A549 (cell line): ENCODE data around the gene ATL3. TPM values are rescaled to one million over a fixed set of nuclear protein-coding genes. Genes with fewer than 3 reads are reported as not detected.
A peak's percentile ranks its signal among the peaks of the same experiment; 100 is the strongest.

Experiments used
- ATAC-seq, 2 experiments: fragments of 200-7000 bp in 1 of 2; fragments of >200 bp in 1 of 2; cut with Nextera tagmentation in 1 of 2; cut with Tn5 transposase in 1 of 2; 3 replicates each; pipeline versions ENCODE4 v1.8.0 to v1.9.1; 2018 to 2020; ENCODE audit warnings: mild to moderate bottlenecking in 1 of 2, moderate library complexity in 1 of 2
- CTCF ChIA-PET: fragments of 300-600 bp; sonication (Branson Sonifier 250); formaldehyde crosslinking; extraction: SDS; loops from one replicate; lab custom pipeline; 2021; ENCODE audit warnings: antibody characterized with exemption, inconsistent platforms; lab: Yijun Ruan, JAX
- POLR2A ChIA-PET: fragments of 350-600 bp; formaldehyde crosslinking; extraction: SDS; loops from one replicate; lab custom pipeline; 2021; ENCODE audit warnings: antibody characterized with exemption, inconsistent platforms; lab: Yijun Ruan, JAX
- DNase-seq, 2 experiments: peaks; one replicate each; pipeline versions ENCODE4 v3.0.0 to v3.0.0-alpha.2; 2011 to 2016; ENCODE audit warnings: low read depth in 1 of 2, low spot score in 1 of 2
- FAIRE-seq: peaks from 2 replicates; lab custom pipeline; 2011; peaks lifted over from hg19 to GRCh38; lab: Jason Lieb, UNC
- H3K27ac ChIP-seq, 2 experiments: fragments of >200 bp; sonication (Bioruptor Twin); formaldehyde crosslinking; 3 replicates each; pipeline ENCODE4 v1.5.1; 2016 to 2017
- H3K4me1 ChIP-seq: fragments of >200 bp; sonication (Bioruptor Twin); formaldehyde crosslinking; 3 replicates; pipeline ENCODE4 v1.6.1; 2016
- H3K4me2 ChIP-seq: fragments of >200 bp; sonication (Bioruptor Twin); formaldehyde crosslinking; 3 replicates; pipeline ENCODE4 v1.6.1; 2016
- H3K4me3 ChIP-seq: fragments of >200 bp; sonication (Bioruptor Twin); formaldehyde crosslinking; 3 replicates; pipeline ENCODE4 v1.5.1; 2016
- H3K9me3 ChIP-seq: fragments of >200 bp; sonication (Bioruptor Twin); formaldehyde crosslinking; 3 replicates; pipeline ENCODE4 v1.6.1; 2016
- GATA3 ChIP-seq: IDR thresholded peaks from 2 replicates; pipeline ENCODE4 v1.6.1; 2012; ENCODE audit warnings: borderline replicate concordance
- HOXB13 ChIP-seq: fragments of 250-450 bp; sonication (Bioruptor Pico); IDR thresholded peaks from 2 replicates; pipeline ENCODE4 v1.5.0; 2020; ENCODE audit warnings: low read depth, mild to moderate bottlenecking, moderate library complexity
- JUN ChIP-seq, 2 experiments: fragments of >200 bp; sonication (Bioruptor Twin); formaldehyde crosslinking; IDR thresholded peaks; 2 replicates in 1 of 2; 3 replicates in 1 of 2; pipeline ENCODE4 v1.6.1; 2016 to 2017
- MAX ChIP-seq: IDR thresholded peaks from 2 replicates; pipeline ENCODE4 v1.6.1; 2012
- NPAS2 ChIP-seq: fragments of 250-450 bp; sonication (Bioruptor Pico); IDR thresholded peaks from 2 replicates; pipeline ENCODE4 v1.8.0; 2022; ENCODE audit warnings: mild to moderate bottlenecking, moderate library complexity, borderline replicate concordance
- POLR2A ChIP-seq: IDR thresholded peaks from 2 replicates; pipeline ENCODE4 v1.6.1; 2012; ENCODE audit warnings: mild to moderate bottlenecking, low read length
- RNF2 ChIP-seq: fragments of 200-600 bp; sonication (generic); IDR thresholded peaks from 2 replicates; pipeline ENCODE4 v1.6.1; 2016; ENCODE audit warnings: low read depth, mild to moderate bottlenecking, antibody characterized with exemption, moderate library complexity, borderline replicate concordance
- WGBS: methylation state at CpG from one replicate; pipeline ENCODE4 v1.1.6; 2017; ENCODE audit errors: missing lambda C conversion rate; 5-methylcytosine and 5-hydroxymethylcytosine counted together
- polyA plus RNA-seq, 4 experiments: library from polyadenylated mRNA; depleted of rRNA in 3 of 4; stranded (reverse); fragments of >200 nt; fragmentation: RNase III in 1 of 4; extraction: RNeasy Plus Mini Kit Qiagen cat#74134 plus additional on column Dnase treatment in 1 of 4; gene quantifications; 2 replicates in 3 of 4; 3 replicates in 1 of 4; pipeline ENCODE4 v1.2.3, GENCODE V29; 2011 to 2017
- small RNA-seq, 6 experiments: library from RNA; depleted of rRNA; stranded (forward); fragments of <200 nt; gene quantifications; one replicate each; pipeline ENCODE3, GENCODE V24; 2012

Gene ATL3
- polyA plus RNA-seq, 2 of the 4 experiments (the other 2 are of a cell fraction), result 26.3 to 50.8 TPM

- peak; percentile 7 for FAIRE-seq
- H3K4me1 ChIP-seq, result peaks cover 13% of the 10 kb centered on the region; the same call in 1 of the 3 replicates
- no peak overlapping the region for H3K4me3 ChIP-seq
- peak overlapping the region; percentile 58 for H3K4me2 ChIP-seq
- CTCF ChIA-PET, result interaction anchor here (0.9 to 3.0 kb wide), 4 partner anchors 8 to 96 kb away, joined by 3 to 7 read pairs (median 4); no protein-coding TSS in a partner anchor
- DNase-seq, result no peak
- POLR2A ChIA-PET, result no interaction called here
- WGBS, result 89% methylated on average over 10 of the region's 10 CpGs
- peak; percentile 34 to 63; a peak in 4 of 6 replicates for ATAC-seq
- TF ChIP-seq POLR2A, result no peak
- no peak for TF ChIP-seq JUN (IDR thresholded peaks at IDR 0.05)
- TF ChIP-seq RNF2, result no peak
- no peak for TF ChIP-seq NPAS2
- TF ChIP-seq HOXB13 (CRISPR knock-in tag), result no peak
- TF ChIP-seq GATA3, result no peak
- TF ChIP-seq MAX, result no peak
- H3K27ac ChIP-seq, result peak overlapping the region; percentile 23 to 50; a peak in 4 of 6 replicates
- H3K9me3 ChIP-seq, result peaks cover 3% of the 10 kb centered on the region; the same call in 2 of the 3 replicates
Measured at GRCh38 chr11:63574856-63575602, 96.1 kb downstream of the ATL3 start.

Small RNAs within 50 kb of the gene (small RNA-seq; reads per million reads assigned to genes)
- 0 reads per million in 6 experiments for gene AP000753.3

Other genes starting within 250 kb of the ATL3 start
- gene PLAAT5, start 180.2 kb downstream of the ATL3 start, polyA plus RNA-seq (2011; rRNA removed), result 0.12 and 0.25 TPM in 2 replicates
- gene PLAAT5, start 180.2 kb downstream of the ATL3 start, polyA plus RNA-seq (2017; fragmentation: RNase III; extraction: RNeasy Plus Mini Kit Qiagen cat#74134 plus additional on column Dnase treatment), result 0.04 to 0.08 TPM in 2 of 3 replicates, not detected in the other
- not detected in 2 replicates for gene LGALS12, start 165.3 kb downstream of the ATL3 start, polyA plus RNA-seq (2011; rRNA removed)
- gene LGALS12, start 165.3 kb downstream of the ATL3 start, polyA plus RNA-seq (2017; fragmentation: RNase III; extraction: RNeasy Plus Mini Kit Qiagen cat#74134 plus additional on column Dnase treatment), result not detected in 3 replicates
- gene PLAAT4, start 134.6 kb downstream of the ATL3 start, polyA plus RNA-seq (2011; rRNA removed), result 1.6 and 2.4 TPM in 2 replicates
- 0.74 to 1.8 TPM (median 1.4 TPM) in 3 replicates for gene PLAAT4, start 134.6 kb downstream of the ATL3 start, polyA plus RNA-seq (2017; fragmentation: RNase III; extraction: RNeasy Plus Mini Kit Qiagen cat#74134 plus additional on column Dnase treatment)
- gene PLAAT2, start 108.0 kb downstream of the ATL3 start, polyA plus RNA-seq (2011; rRNA removed), result 0.56 and 0.57 TPM in 2 replicates
- gene PLAAT2, start 108.0 kb downstream of the ATL3 start, polyA plus RNA-seq (2017; fragmentation: RNase III; extraction: RNeasy Plus Mini Kit Qiagen cat#74134 plus additional on column Dnase treatment), result 0.14 to 0.42 TPM (median 0.26 TPM) in 3 replicates
- 65.2 and 71.1 TPM in 2 replicates for gene PLAAT3, start 56.9 kb downstream of the ATL3 start, polyA plus RNA-seq (2011; rRNA removed)
- 39.5 to 40.7 TPM (median 40.1 TPM) in 3 replicates for gene PLAAT3, start 56.9 kb downstream of the ATL3 start, polyA plus RNA-seq (2017; fragmentation: RNase III; extraction: RNeasy Plus Mini Kit Qiagen cat#74134 plus additional on column Dnase treatment)
- 167 and 196 TPM in 2 replicates for gene RTN3, start 10.1 kb upstream of the ATL3 start, polyA plus RNA-seq (2011; rRNA removed)
- gene RTN3, start 10.1 kb upstream of the ATL3 start, polyA plus RNA-seq (2017; fragmentation: RNase III; extraction: RNeasy Plus Mini Kit Qiagen cat#74134 plus additional on column Dnase treatment), result 101 to 108 TPM (median 108 TPM) in 3 replicates
- gene ZFTA, start 97.4 kb upstream of the ATL3 start, polyA plus RNA-seq (2011; rRNA removed), result 2.4 and 3.0 TPM in 2 replicates
- gene ZFTA, start 97.4 kb upstream of the ATL3 start, polyA plus RNA-seq (2017; fragmentation: RNase III; extraction: RNeasy Plus Mini Kit Qiagen cat#74134 plus additional on column Dnase treatment), result 5.6 to 6.6 TPM (median 6.5 TPM) in 3 replicates
- gene SPINDOC, start 142.1 kb upstream of the ATL3 start, polyA plus RNA-seq (2011; rRNA removed), result 15.6 and 17.6 TPM in 2 replicates
- gene SPINDOC, start 142.1 kb upstream of the ATL3 start, polyA plus RNA-seq (2017; fragmentation: RNase III; extraction: RNeasy Plus Mini Kit Qiagen cat#74134 plus additional on column Dnase treatment), result 30.4 to 34.8 TPM (median 32.1 TPM) in 3 replicates
- gene MARK2, start 167.7 kb upstream of the ATL3 start, polyA plus RNA-seq (2011; rRNA removed), result 24.7 and 28.4 TPM in 2 replicates
- gene MARK2, start 167.7 kb upstream of the ATL3 start, polyA plus RNA-seq (2017; fragmentation: RNase III; extraction: RNeasy Plus Mini Kit Qiagen cat#74134 plus additional on column Dnase treatment), result 19.7 to 20.4 TPM (median 20.2 TPM) in 3 replicates
- gene RCOR2, start 245.8 kb upstream of the ATL3 start, polyA plus RNA-seq (2011; rRNA removed), result 1.8 and 2.5 TPM in 2 replicates
- gene RCOR2, start 245.8 kb upstream of the ATL3 start, polyA plus RNA-seq (2017; fragmentation: RNase III; extraction: RNeasy Plus Mini Kit Qiagen cat#74134 plus additional on column Dnase treatment), result 0.46 to 0.82 TPM (median 0.58 TPM) in 3 replicates